Hematopoietic multipotent progenitor cell (in vitro differentiated cells): ENCODE results near the gene EID2. TPM values are rescaled to one million over a fixed set of nuclear protein-coding genes. Genes with fewer than 3 reads are reported as not detected.

Experiments
- DNase-seq, 3 donors: peaks; one replicate each; pipeline ENCODE4 v3.0.0-alpha.2; 2011 to 2015; ENCODE audit warnings: low read depth in 2 of 3, low spot score in 2 of 3
- total RNA-seq: library from RNA; depleted of rRNA; stranded (reverse); fragments of >200 nt; gene quantifications from one replicate; pipeline ENCODE4 v1.2.3, GENCODE V29; 2012

The EID2 gene
- total RNA-seq, 1 donor, result 12.7 TPM

GRCh38 chr19:39539165-39539517, 820 bp downstream of the EID2 start:
- no peak for DNase-seq

DNA sequence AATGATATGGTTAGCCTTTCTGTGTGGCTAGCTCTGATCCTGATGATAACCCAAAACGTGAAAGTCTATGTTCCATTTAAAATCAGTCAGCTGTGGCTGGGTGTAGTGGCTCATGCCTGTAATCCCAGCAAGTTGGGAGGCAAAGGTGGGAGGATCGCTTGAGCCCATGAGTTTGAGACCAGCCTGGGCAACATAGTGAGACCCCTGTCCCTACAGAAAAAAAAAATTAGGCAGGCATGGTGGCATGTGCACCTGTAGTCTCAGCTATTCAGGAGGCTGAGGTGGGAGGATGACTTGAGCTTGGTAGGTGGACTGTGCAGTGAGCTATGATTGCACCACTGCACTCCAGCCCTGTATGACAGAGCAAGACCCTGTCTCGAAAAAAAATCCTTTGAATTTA, 6.2 kb downstream of the EID2 start:
- no peak for DNase-seq

DNA sequence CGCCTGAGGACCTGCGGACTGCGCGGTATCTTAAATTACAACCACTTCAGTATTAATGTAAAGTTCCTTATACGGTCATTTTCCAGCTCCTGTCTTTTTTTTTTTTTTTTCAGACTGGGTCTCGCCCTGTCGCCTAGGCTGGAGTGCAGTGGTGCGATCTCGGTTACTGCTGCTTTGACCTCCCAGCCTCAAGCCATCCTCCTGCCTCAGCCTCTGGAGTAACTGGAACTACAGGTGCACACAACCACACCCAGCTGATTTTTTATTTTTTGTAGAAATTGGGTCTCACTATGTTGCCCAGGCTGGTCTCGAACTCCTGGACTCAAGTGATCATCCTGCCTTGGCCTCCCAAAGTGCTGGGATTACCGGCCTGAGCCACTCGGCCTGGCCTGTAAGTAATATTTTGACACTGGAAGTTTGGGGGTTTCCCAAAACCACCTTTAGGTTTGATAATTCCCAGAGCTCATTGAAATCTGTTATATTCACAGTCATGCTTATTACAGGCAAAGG, 6.9 kb downstream of the EID2 start:
- no peak for DNase-seq

- peak; percentile 95 to 100 (median 97) for DNase-seq
These were observed 7.5 kb downstream of the EID2 start, which contains the start of gene EID2B for GRCh38 chr19:39532233-39533002. TSS of gene EID2B (minus strand) at chr19:39532852. CDS start at chr19:39532802, 50 bp downstream.

DNA sequence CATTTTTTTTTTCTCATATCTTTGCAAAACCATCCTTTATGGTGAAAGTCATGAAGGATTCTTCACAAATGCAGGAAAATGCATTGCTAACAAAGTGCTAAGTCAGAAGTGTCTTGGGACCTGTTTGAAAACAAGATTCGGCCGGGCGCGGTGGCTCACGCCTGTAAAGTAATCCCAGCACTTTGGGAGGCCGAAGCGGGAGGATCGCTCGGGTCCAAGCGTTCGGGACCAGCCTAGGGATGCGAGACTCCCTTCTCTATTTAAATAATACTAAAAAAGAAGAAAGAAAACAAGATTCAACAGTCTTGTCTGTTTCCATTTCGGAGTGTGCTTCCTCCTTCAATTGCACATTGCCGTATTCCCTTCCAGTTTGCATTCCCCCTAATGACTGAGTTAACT, 8.1 kb downstream of the EID2 start:
- no peak for DNase-seq

DNA sequence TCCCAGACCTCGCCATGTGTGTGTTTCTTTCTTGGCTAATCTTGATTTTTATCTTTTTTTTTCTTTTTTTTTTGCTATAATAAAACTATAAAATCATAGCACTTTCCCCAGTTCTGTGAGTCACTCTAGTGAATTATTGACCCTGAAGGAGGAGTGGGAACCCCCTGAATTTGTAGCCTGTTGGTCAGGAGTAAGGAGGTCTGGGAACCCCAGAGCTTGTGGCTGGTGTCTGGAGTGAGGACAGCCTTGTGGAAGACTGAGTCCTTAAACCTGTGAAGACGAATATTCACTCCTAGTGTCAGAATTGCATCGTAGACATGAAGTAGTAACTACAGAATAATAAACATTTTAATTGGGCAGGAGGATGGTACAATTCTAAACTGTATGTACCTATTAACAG, 14.8 kb downstream of the EID2 start:
- no peak for DNase-seq

GRCh38 chr19:39524495-39524894, 15.5 kb downstream of the EID2 start:
- no peak for DNase-seq

GRCh38 chr19:39520541-39521484, 19.1 kb downstream of the EID2 start:
- DNase-seq, result no peak

DNA sequence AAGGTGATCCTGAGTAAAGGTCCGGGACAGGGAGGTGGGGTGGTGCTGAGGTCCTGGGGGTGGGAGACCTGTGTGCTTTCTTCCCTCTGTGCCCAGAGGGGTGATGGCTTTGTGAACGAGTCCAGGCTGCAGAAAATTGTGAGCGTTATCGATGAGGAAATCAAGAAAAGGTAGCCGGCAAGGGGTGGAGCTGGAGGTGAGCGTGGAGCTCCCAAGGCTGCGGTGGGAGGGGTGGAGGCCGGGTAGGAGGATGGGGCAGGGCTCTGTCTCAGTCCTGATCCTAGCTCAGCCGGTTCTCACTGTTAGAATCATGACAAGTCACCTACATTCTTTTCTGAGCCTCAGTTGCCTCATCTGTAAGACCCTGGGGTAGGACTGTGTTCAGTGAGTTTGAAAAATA, 21.0 kb downstream of the EID2 start:
- DNase-seq, result no peak

DNA sequence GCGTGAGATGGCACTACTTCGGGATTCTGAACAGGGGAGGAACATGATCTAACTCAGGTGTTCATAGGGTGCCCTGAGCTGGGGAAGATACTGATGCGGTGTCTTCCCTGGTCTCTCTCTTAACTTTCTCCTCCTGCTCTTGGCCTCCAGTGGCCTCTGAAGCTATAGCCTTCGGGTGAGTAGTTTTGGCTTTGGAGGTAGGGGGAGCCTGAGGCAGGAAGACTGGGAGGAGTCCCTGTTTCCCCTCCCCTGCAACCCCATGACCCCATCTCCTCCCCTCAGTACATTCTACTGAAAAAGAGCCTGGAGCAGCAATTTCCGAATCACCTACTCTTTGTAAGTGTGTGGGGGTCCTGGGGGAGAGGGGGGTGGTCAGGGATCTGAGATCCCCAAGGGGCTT, 21.5 kb downstream of the EID2 start:
- no peak for DNase-seq

DNA sequence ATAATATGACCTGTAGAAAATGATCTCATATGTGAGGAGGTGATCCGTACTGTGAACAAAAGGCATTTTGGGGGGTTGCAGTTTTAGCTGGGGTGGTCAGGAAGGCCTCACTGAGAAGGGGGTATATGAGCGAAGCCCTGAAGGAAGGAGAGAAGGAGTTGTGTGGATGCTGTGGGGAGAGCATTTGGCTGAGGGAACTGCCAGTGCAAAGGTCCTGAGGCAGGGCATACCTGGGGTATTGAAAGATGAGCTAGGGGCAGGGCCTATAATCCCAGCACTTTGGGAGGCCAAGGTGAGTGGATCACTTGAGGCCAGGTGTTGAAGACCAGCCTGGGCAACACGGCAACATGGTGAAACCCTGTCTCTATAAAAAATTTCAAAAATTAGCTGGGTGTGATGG, 22.5 kb downstream of the EID2 start:
- DNase-seq, result no peak

GRCh38 chr19:39516270-39516669, 23.7 kb downstream of the EID2 start:
- DNase-seq, result no peak

- no peak for DNase-seq
These were observed 24.3 kb downstream of the EID2 start for GRCh38 chr19:39515551-39516191.

- no peak for DNase-seq
These were observed 25.0 kb downstream of the EID2 start, which contains the start of gene SELENOV for GRCh38 chr19:39514840-39515550. TSS of gene SELENOV (plus strand) at chr19:39515139. CDS start at chr19:39515213, 74 bp downstream.

DNA sequence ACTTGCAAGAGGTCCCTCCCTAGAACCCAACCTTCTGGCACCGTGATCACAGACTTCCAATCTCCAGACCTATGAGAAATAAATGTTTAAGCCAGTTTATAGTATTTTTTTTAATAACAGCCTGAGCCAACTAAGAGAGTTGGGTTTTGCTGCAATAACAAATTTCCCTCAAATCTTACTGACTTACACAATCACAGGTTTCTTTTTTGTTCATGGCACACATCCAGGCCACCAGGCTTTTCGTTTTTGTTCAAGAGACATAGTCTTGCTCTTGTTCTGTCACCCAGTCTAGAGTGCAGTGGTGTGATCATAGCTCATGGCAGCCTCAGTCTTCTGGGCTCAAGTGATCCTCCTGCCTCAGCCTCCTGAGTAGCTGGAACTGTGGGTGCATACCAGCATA, 27.0 kb downstream of the EID2 start:
- no peak for DNase-seq

DNA sequence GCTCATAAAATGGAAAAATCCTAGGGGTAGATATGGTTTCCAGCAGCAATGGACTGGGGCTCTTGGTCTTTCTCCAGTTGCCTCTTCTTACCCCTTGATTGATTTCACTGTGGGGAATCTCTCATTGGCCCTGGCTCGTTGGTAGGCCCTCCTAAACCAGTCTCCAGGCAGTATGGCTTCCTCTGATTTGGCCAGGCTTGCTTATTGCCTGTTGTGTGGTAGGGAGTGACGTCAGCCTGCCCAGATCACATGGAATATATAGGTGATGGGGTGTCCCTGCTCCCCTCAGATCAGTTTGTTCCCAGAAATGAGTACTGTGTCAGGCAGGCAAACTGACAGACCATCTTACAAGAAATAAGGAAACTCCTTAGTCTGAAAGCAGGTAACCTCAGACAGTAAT, 30.7 kb downstream of the EID2 start:
- DNase-seq, result no peak

- DNase-seq, result no peak
These were observed 31.3 kb downstream of the EID2 start for GRCh38 chr19:39508629-39509028.

- no peak for DNase-seq
These were observed 32.1 kb downstream of the EID2 start for GRCh38 chr19:39507715-39508364.

DNA sequence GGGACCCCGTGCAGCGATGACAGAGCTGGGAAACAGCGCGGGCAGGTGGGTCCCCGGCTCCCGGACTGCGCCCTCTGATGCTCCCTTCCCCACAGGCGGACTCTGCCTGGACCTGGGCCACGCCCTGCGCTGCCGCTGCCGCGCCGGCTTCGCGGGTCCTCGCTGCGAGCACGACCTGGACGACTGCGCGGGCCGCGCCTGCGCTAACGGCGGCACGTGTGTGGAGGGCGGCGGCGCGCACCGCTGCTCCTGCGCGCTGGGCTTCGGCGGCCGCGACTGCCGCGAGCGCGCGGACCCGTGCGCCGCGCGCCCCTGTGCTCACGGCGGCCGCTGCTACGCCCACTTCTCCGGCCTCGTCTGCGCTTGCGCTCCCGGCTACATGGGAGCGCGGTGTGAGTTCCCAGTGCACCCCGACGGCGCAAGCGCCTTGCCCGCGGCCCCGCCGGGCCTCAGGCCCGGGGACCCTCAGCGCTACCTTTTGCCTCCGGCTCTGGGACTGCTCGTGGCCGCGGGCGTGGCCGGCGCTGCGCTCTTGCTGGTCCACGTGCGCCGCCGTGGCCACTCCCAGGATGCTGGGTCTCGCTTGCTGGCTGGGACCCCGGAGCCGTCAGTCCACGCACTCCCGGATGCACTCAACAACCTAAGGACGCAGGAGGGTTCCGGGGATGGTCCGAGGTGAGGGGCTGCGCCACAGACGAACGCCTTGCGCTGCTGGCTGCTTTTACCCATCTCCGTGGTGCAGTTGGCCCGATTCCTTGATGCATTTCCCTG, 32.8 kb downstream of the EID2 start:
- peak in 2 of 3 donors; percentile 57 to 67 for DNase-seq
